Adrenal gland (tissue), 5 donors: Measurements from ENCODE around the gene TGM4.

Source experiments
- CTCF ChIP-seq, 6 experiments: fragments of 450-650 bp in 4 of 6; fragments of 200-600 bp in 2 of 6; sonication (generic) in 1 of 6; IDR thresholded peaks; 1 replicate in 5 of 6; 2 replicates in 1 of 6; pipeline versions ENCODE4 v1.5.1 to v1.8.0; 2016 to 2021; ENCODE audit warnings: antibody characterized with exemption in 6 of 6, mild to moderate bottlenecking in 2 of 6, moderate library complexity in 1 of 6
- POLR2A ChIP-seq, 2 donors: fragments of 450-650 bp; IDR thresholded peaks; one replicate each; pipeline ENCODE4 v1.6.1; 2017; ENCODE audit warnings: antibody characterized with exemption in 2 of 2, mild to moderate bottlenecking in 2 of 2, moderate library complexity in 1 of 2
- donor health status: DM: no; HTN: no; CAD: no.

- TF ChIP-seq CTCF (IDR thresholded peaks at IDR 0.05) (no peak), POLR2A (IDR thresholded peaks at IDR 0.05) (no peak)
Observed at GRCh38 chr3:44954962-44955361, 80.6 kb downstream of the TGM4 start.
